Liver (tissue), 9 donors: Measurements from ENCODE around the gene NGB. TPM values are rescaled to one million over a fixed set of nuclear protein-coding genes. Genes with fewer than 3 reads are reported as not detected.

Experiments used
- DNase-seq: peaks from one replicate; pipeline ENCODE4 v3.0.0-alpha.2; 2017; ENCODE audit warnings: low spot score
- H3K27ac ChIP-seq, 2 donors: one replicate each; pipeline ENCODE4 v1.7.0; 2013; ENCODE audit warnings: inconsistent platforms in 2 of 2, low read length in 2 of 2, control low read depth in 1 of 2, low read depth in 1 of 2, mild to moderate bottlenecking in 1 of 2
- H3K27me3 ChIP-seq, 4 donors: one replicate each; pipeline versions ENCODE4 v1.6.1 to v1.7.0; 2013; ENCODE audit warnings: low read length in 3 of 4, inconsistent platforms in 1 of 4, mild to moderate bottlenecking in 1 of 4, moderate library complexity in 1 of 4; ENCODE audit not compliant: control insufficient read depth in 4 of 4, insufficient read depth in 4 of 4
- H3K36me3 ChIP-seq, 4 donors: one replicate each; pipeline versions ENCODE4 v1.6.1 to v1.7.0; 2013; ENCODE audit warnings: low read length in 3 of 4, mild to moderate bottlenecking in 3 of 4, low read depth in 1 of 4, moderate library complexity in 1 of 4; ENCODE audit not compliant: control insufficient read depth in 4 of 4, insufficient read depth in 3 of 4
- H3K4me1 ChIP-seq, 4 donors: one replicate each; pipeline versions ENCODE4 v1.6.1 to v1.7.0; 2013; ENCODE audit warnings: low read length in 3 of 4, mild to moderate bottlenecking in 3 of 4, moderate library complexity in 1 of 4; ENCODE audit not compliant: control insufficient read depth in 4 of 4, insufficient read depth in 4 of 4
- H3K4me3 ChIP-seq, 3 donors: one replicate each; pipeline versions ENCODE4 v1.6.1 to v1.7.0; 2013; ENCODE audit warnings: low read length in 3 of 3, control low read depth in 1 of 3, low read depth in 1 of 3, mild to moderate bottlenecking in 1 of 3
- H3K9ac ChIP-seq, 2 donors: one replicate each; pipeline ENCODE4 v1.7.0; 2013; ENCODE audit warnings: low read length in 2 of 2, mild to moderate bottlenecking in 2 of 2, moderate library complexity in 2 of 2, control low read depth in 1 of 2, low read depth in 1 of 2
- H3K9me3 ChIP-seq, 4 donors: one replicate each; pipeline versions ENCODE4 v1.6.1 to v1.7.0; 2013; ENCODE audit warnings: low read length in 3 of 4; ENCODE audit not compliant: control insufficient read depth in 4 of 4
- ATF3 ChIP-seq: IDR thresholded peaks from 2 replicates; pipeline ENCODE4 v1.6.1; 2016; ENCODE audit warnings: antibody characterized with exemption
- CTCF ChIP-seq: fragments of 150-350 bp; IDR thresholded peaks from 2 replicates; pipeline ENCODE4 v1.5.1; 2017; ENCODE audit warnings: improper control_type of control experiment, low read depth, low read length; ENCODE audit not compliant: missing input control
- EGR1 ChIP-seq, 2 donors: IDR thresholded peaks; 2 replicates each; pipeline ENCODE4 v1.6.1; 2016 to 2018; ENCODE audit warnings: antibody characterized with exemption in 2 of 2, low read depth in 2 of 2
- FOXA1 ChIP-seq: IDR thresholded peaks from 2 replicates; pipeline ENCODE4 v1.6.1; 2016; ENCODE audit warnings: antibody characterized with exemption
- FOXA2 ChIP-seq: IDR thresholded peaks from 2 replicates; pipeline ENCODE4 v1.6.1; 2016; ENCODE audit warnings: antibody characterized with exemption
- GABPA ChIP-seq, 2 donors: IDR thresholded peaks in 1 of 2; conservative IDR thresholded peaks in 1 of 2; 2 replicates each; pipeline ENCODE4 v1.6.1; 2016; ENCODE audit warnings: antibody characterized with exemption in 2 of 2, mild to moderate bottlenecking in 1 of 2, moderate library complexity in 1 of 2
- HNF4A ChIP-seq, 2 donors: conservative IDR thresholded peaks; 2 replicates each; pipeline ENCODE4 v1.6.1; 2016; ENCODE audit warnings: antibody characterized with exemption in 2 of 2, mild to moderate bottlenecking in 2 of 2
- HNF4G ChIP-seq: IDR thresholded peaks from 2 replicates; pipeline ENCODE4 v1.6.1; 2016; ENCODE audit warnings: antibody characterized with exemption
- JUND ChIP-seq, 2 donors: IDR thresholded peaks; 2 replicates each; pipeline ENCODE4 v1.6.1; 2016; ENCODE audit warnings: antibody characterized with exemption in 2 of 2
- MAX ChIP-seq: IDR thresholded peaks from 2 replicates; pipeline ENCODE4 v1.6.1; 2016; ENCODE audit warnings: antibody characterized with exemption
- NR2F2 ChIP-seq: IDR thresholded peaks from 2 replicates; pipeline ENCODE4 v1.6.1; 2016; ENCODE audit warnings: antibody characterized with exemption
- RAD21 ChIP-seq, 2 donors: IDR thresholded peaks; 2 replicates each; pipeline ENCODE4 v1.6.1; 2016; ENCODE audit warnings: antibody characterized with exemption in 2 of 2, mild to moderate bottlenecking in 2 of 2
- REST ChIP-seq: IDR thresholded peaks from 2 replicates; pipeline ENCODE4 v1.6.1; 2016; ENCODE audit warnings: antibody characterized with exemption, mild to moderate bottlenecking
- RXRA ChIP-seq, 2 donors: IDR thresholded peaks; 2 replicates each; pipeline ENCODE4 v1.6.1; 2017 to 2018; ENCODE audit warnings: antibody characterized with exemption in 2 of 2, mild to moderate bottlenecking in 1 of 2
- SP1 ChIP-seq: IDR thresholded peaks from 2 replicates; pipeline ENCODE4 v1.6.1; 2018; ENCODE audit warnings: antibody characterized with exemption, mild to moderate bottlenecking
- TAF1 ChIP-seq: conservative IDR thresholded peaks from 2 replicates; pipeline ENCODE4 v1.6.1; 2016; ENCODE audit warnings: antibody characterized with exemption, mild to moderate bottlenecking
- YY1 ChIP-seq: IDR thresholded peaks from 2 replicates; pipeline ENCODE4 v1.6.1; 2016; ENCODE audit warnings: antibody characterized with exemption, mild to moderate bottlenecking
- ZBTB33 ChIP-seq: IDR thresholded peaks from 2 replicates; pipeline ENCODE4 v1.6.1; 2016; ENCODE audit warnings: antibody characterized with exemption
- WGBS: extraction: QIAGEN DNeasy Blood & Tissue Kit; methylation state at CpG from one replicate; pipeline ENCODE4 v1.1.7; 2013; 5-methylcytosine and 5-hydroxymethylcytosine counted together
- polyA plus RNA-seq, 2 donors: library from polyadenylated mRNA; stranded (reverse) in 1 of 2; unstranded in 1 of 2; fragments of 200-250 nt in 1 of 2; fragments of >200 nt in 1 of 2; fragmentation: Nextera tagmentation in 1 of 2; extraction: Ambion mirVana in 1 of 2; gene quantifications; one replicate each; pipeline versions ENCODE4 v1.2.1 to v1.2.3, GENCODE V29; 2013 to 2015
- total RNA-seq, 2 donors: library from RNA; depleted of rRNA; stranded (reverse); fragments of >200 nt; gene quantifications; one replicate each; pipeline ENCODE4 v1.2.3, GENCODE V29; 2014
- donor health status: healthy.
- donor health status: healthy.
- donor health status: healthy.
- donor health status: healthy.
- donor health status: healthy.

Gene NGB
- total and polyA plus RNA-seq, 4 donors, result not detected

GRCh38 chr14:77239412-77239811 is 31.6 kb downstream of the NGB start:
- Histone ChIP-seq H3K4me1 (no peaks in the 10 kb centered on the region), H3K36me3 (no peaks in the 10 kb centered on the region), H3K27me3 (no peaks in the 10 kb centered on the region), H3K27ac (no peak overlapping the region), H3K9me3 (no peaks in the 10 kb centered on the region), H3K4me3 (no peak overlapping the region), H3K9ac (no peak overlapping the region)
- WGBS, result 92% methylated on average over 16 of the region's 16 CpGs
- DNase-seq, result no peak
- TF ChIP-seq FOXA2, result no peak
- no peak for TF ChIP-seq HNF4A (conservative IDR thresholded peaks at IDR 0.05)
- TF ChIP-seq RXRA (IDR thresholded peaks at IDR 0.05), result no peak
- TF ChIP-seq EGR1 (IDR thresholded peaks at IDR 0.05; ENCODE audit: low read depth in 2 of 2), result no peak
- TF ChIP-seq GABPA (IDR thresholded peaks at IDR 0.05 in 1 of 2, conservative IDR thresholded peaks at IDR 0.05 in 1 of 2), result no peak
- TF ChIP-seq MAX, result no peak
- TF ChIP-seq FOXA1, result no peak
- no peak for TF ChIP-seq SP1
- no peak for TF ChIP-seq TAF1
- no peak for TF ChIP-seq REST
- no peak for TF ChIP-seq RAD21 (IDR thresholded peaks at IDR 0.05)
- no peak for TF ChIP-seq NR2F2
- TF ChIP-seq CTCF, result no peak

GRCh38 chr14:77238996-77239395 is 32.0 kb downstream of the NGB start:
- no peaks in the 10 kb centered on the region for H3K27me3 ChIP-seq
- no peaks in the 10 kb centered on the region for H3K9me3 ChIP-seq
- 55% methylated on average over 4 of the region's 4 CpGs for WGBS
- no peak for DNase-seq
- H3K4me1 ChIP-seq, result no peaks in the 10 kb centered on the region
- H3K36me3 ChIP-seq, result no peaks in the 10 kb centered on the region
- H3K9ac ChIP-seq, result no peak overlapping the region
- no peak overlapping the region for H3K27ac ChIP-seq
- H3K4me3 ChIP-seq, result no peak overlapping the region
- TF ChIP-seq HNF4G, result no peak
- no peak for TF ChIP-seq FOXA2
- TF ChIP-seq GABPA (IDR thresholded peaks at IDR 0.05 in 1 of 2, conservative IDR thresholded peaks at IDR 0.05 in 1 of 2), result no peak
- no peak for TF ChIP-seq FOXA1
- TF ChIP-seq CTCF, result no peak
- TF ChIP-seq HNF4A (conservative IDR thresholded peaks at IDR 0.05), result no peak
- no peak for TF ChIP-seq MAX
- TF ChIP-seq NR2F2, result no peak
- no peak for TF ChIP-seq REST
- TF ChIP-seq RXRA (IDR thresholded peaks at IDR 0.05), result no peak
- TF ChIP-seq YY1, result no peak
- TF ChIP-seq JUND (IDR thresholded peaks at IDR 0.05), result no peak
- TF ChIP-seq ZBTB33, result no peak
- no peak for TF ChIP-seq ATF3
- TF ChIP-seq EGR1 (IDR thresholded peaks at IDR 0.05; ENCODE audit: low read depth in 2 of 2), result no peak
